A549 (cell line): ENCODE results near the gene RHOD.

ENCODE experiments used
- CBX2 ChIP-seq: fragments of 200-600 bp; sonication (generic); IDR thresholded peaks from 2 replicates; pipeline ENCODE4 v1.6.1; 2016; ENCODE audit warnings: low read depth, mild to moderate bottlenecking, borderline replicate concordance
- CBX8 ChIP-seq: fragments of 200-600 bp; sonication (generic); IDR thresholded peaks from 2 replicates; pipeline ENCODE4 v1.6.1; 2016
- HDAC2 ChIP-seq: fragments of 200-600 bp; sonication (generic); IDR thresholded peaks from 2 replicates; pipeline ENCODE4 v1.6.1; 2016
- POLR2A ChIP-seq: IDR thresholded peaks from 2 replicates; pipeline ENCODE4 v1.6.1; 2012; ENCODE audit warnings: mild to moderate bottlenecking, low read length
- TF ChIP-seq, protein P1 (sequence below): fragments of >200 bp; sonication (Bioruptor Twin); formaldehyde crosslinking; IDR thresholded peaks from 3 replicates; pipeline ENCODE4 v1.5.1; 2016

DNA sequence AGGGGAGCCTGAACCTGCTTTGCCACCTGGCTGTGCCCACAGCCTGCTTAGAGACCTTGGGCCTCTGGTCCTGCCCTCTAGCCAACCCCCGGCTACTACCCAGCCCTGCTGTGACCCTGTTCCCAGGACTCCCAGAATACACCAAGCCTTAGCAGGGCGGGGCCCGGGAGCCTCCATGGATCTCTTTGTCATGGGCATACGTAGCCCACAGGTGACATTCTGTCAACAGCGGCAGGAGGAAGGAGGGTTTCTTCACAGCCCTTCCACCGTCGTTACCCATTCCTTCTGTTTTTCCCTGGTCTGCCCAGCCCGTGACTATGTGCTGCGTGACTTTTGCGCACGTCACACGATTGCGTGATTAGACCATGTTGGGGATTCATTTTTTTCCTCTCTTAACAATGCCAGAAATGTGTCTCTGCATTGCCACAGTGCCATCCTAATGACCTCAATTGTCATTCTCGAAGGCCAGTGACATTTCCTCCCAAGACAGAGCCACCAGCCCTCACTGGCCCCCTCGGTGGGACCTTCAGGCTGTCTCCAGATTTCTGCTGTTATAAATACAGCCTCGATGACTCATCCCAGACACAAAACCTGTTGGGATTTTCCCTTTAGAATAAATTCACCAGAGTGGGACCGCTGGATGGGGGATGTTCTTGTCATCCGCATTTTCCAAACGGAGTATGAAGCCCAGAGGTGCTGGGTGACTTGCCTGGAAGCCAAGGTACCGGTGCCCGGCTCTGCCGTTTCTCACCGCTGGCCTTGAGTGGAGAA, 24.7 kb upstream of the RHOD start:
- TF ChIP-seq, protein P1, sequence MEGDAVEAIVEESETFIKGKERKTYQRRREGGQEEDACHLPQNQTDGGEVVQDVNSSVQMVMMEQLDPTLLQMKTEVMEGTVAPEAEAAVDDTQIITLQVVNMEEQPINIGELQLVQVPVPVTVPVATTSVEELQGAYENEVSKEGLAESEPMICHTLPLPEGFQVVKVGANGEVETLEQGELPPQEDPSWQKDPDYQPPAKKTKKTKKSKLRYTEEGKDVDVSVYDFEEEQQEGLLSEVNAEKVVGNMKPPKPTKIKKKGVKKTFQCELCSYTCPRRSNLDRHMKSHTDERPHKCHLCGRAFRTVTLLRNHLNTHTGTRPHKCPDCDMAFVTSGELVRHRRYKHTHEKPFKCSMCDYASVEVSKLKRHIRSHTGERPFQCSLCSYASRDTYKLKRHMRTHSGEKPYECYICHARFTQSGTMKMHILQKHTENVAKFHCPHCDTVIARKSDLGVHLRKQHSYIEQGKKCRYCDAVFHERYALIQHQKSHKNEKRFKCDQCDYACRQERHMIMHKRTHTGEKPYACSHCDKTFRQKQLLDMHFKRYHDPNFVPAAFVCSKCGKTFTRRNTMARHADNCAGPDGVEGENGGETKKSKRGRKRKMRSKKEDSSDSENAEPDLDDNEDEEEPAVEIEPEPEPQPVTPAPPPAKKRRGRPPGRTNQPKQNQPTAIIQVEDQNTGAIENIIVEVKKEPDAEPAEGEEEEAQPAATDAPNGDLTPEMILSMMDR: no peak
- TF ChIP-seq POLR2A (no peak), CBX8 (no peak), HDAC2 (no peak), CBX2 (no peak)
